ENCODE data around the gene ERMARD. TPM values are rescaled to one million over a fixed set of nuclear protein-coding genes. Genes with fewer than 3 reads are reported as not detected.

Gene ERMARD
- total RNA-seq, 4 donors from 2014 or later: 12.0 to 30.5 (median 25.2) TPM

DNA sequence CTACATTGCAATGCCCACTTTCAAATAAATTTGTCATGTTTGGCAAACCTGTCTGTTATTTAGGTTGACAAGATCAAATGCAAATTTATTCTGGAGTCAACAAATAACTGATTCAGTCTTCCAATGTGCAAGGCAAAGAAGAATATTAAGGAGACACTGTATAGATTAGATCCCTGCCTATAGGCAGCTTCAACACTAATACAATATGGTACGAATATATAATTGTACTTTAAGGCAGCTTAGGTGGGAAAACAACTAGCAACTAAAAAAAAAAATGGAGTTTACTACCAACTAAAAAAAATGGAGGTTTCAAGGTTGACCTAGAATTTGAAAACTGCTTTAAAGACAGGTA is 25.4 kb upstream of the ERMARD start:
- intact Hi-C loops (cut with DNase I; ENCODE audit: low total_unique reads): no loop called here
- 95 to 100% methylated on average over 1 of the region's 1 CpG for WGBS, 2 donors
- H3K4me3 ChIP-seq (ENCODE audit: low read depth, poor library complexity, severe bottlenecking): no peak overlapping the region
- TF ChIP-seq POLR2A (IDR thresholded peaks at IDR 0.05): no peak
- TF ChIP-seq CTCF (IDR thresholded peaks at IDR 0.05): no peak
- no peak for DNase-seq (ENCODE audit: low spot score in 2 of 2)

- intact Hi-C loops (cut with DNase I; ENCODE audit: low total_unique reads): no loop called here
- no peak for DNase-seq (ENCODE audit: low spot score in 2 of 2)
- TF ChIP-seq CTCF (IDR thresholded peaks at IDR 0.05) (no peak), POLR2A (IDR thresholded peaks at IDR 0.05) (no peak)
- H3K4me3 ChIP-seq (ENCODE audit: low read depth, poor library complexity, severe bottlenecking): no peak overlapping the region
Observed at GRCh38 chr6:169726963-169727362, 24.5 kb upstream of the ERMARD start.

DNA sequence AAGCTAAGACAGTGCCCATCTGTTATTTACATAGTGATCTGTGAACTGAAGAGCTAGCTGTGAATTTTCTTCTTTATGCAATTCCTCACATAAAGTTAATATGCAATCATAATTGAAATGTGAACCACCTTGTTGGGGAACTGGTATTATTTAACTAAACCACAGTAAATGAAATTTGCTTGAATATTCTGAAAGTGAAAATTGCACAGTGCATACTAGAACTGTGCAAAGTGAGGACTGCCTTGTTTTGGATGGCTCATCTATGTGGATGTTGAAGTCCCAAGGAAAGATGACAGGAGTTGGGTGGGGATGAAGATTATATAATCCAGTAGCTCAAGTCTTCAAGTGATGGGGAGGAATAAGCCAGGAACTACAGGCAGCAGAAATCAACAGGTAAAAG is 21.5 kb upstream of the ERMARD start:
- no peak overlapping the region for H3K4me3 ChIP-seq (ENCODE audit: low read depth, poor library complexity, severe bottlenecking)
- TF ChIP-seq POLR2A (IDR thresholded peaks at IDR 0.05): no peak
- DNase-seq (ENCODE audit: low spot score in 2 of 2): no peak
- intact Hi-C loops (cut with DNase I; ENCODE audit: low total_unique reads): no loop called here

DNA sequence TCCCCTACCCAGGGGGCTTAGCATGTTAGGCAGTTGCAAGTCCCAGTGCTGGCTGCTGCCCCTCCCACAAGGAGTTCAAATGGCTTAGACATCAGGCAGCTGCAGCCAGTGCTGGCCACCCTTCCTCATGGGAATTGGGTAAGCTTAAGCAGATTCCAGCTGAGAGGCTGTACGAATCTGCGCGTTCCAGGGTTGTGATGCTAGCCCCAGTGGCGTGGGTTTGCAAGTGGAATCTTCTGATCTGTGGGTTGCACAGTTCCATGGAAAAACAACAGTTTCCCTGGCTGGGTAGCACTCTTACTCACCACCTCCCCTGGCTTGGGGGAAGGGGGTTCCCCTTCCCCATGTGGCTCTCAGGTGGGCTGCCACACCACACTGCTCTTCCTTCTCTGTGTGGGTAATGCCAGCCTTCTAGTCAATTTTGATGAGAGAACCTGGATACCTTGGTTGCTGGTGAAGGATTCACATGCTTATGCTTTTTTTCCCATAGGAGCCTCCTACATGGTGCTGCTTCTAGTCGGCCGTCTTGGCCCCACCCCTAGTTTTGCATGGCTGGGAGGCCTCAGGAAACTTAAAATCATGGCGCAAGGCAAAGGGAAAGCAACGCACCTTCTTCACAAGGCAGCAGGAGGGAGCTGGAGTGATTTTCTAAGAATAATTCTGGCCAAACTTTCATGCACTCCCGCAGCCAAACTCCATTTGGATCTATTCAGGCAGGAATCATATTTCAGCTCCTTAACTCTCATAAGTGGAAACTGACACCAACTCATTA is 13.0 kb upstream of the ERMARD start:
- no peak for DNase-seq (ENCODE audit: low spot score in 2 of 2)
- 60 to 61% methylated on average over 9 of the region's 9 CpGs for WGBS, 2 donors
- H3K4me3 ChIP-seq (ENCODE audit: low read depth, poor library complexity, severe bottlenecking): no peak overlapping the region
- intact Hi-C loops (cut with DNase I; ENCODE audit: low total_unique reads): no loop called here
- no peak for TF ChIP-seq CTCF (IDR thresholded peaks at IDR 0.05)
- TF ChIP-seq POLR2A (IDR thresholded peaks at IDR 0.05): no peak

- H3K4me3 ChIP-seq (ENCODE audit: low read depth, poor library complexity, severe bottlenecking): no peak overlapping the region
- no peak for DNase-seq (ENCODE audit: low spot score in 2 of 2)
- intact Hi-C loops (cut with DNase I; ENCODE audit: low total_unique reads): no loop called here
- 86 to 88% methylated on average over 2 of the region's 2 CpGs for WGBS, 2 donors
- TF ChIP-seq POLR2A (IDR thresholded peaks at IDR 0.05): no peak
- no peak for TF ChIP-seq CTCF (IDR thresholded peaks at IDR 0.05)
Observed at GRCh38 chr6:169738976-169739529, 12.4 kb upstream of the ERMARD start.

GRCh38 chr6:169741344-169741743 is 10.1 kb upstream of the ERMARD start:
- DNase-seq (ENCODE audit: low spot score in 2 of 2): no peak
- no peak for TF ChIP-seq CTCF (IDR thresholded peaks at IDR 0.05)
- no peak for TF ChIP-seq POLR2A (IDR thresholded peaks at IDR 0.05)
- intact Hi-C loops (cut with DNase I; ENCODE audit: low total_unique reads): no loop called here
- H3K4me3 ChIP-seq (ENCODE audit: low read depth, poor library complexity, severe bottlenecking): no peak overlapping the region

All from lower leg skin (tissue), 4 donors.